Small intestine (tissue), 16 donors: ENCODE results near the gene HASPIN. TPM values are rescaled to one million over a fixed set of nuclear protein-coding genes. Genes with fewer than 3 reads are reported as not detected.

Source experiments
- DNase-seq, 2 donors: peaks; one replicate each; pipeline versions ENCODE4 v3.0.0 to v3.0.0-alpha.2; 2013
- FAIRE-seq: peaks from 2 replicates; lab custom pipeline; 2012; peaks lifted over from hg19 to GRCh38; lab: Jason Lieb, UNC
- H3K27ac ChIP-seq, 3 donors: one replicate each; pipeline ENCODE4 v1.5.1; 2013; ENCODE audit warnings: low read length in 2 of 3, mild to moderate bottlenecking in 2 of 3, control low read depth in 1 of 3, inconsistent platforms in 1 of 3, low read depth in 1 of 3, moderate library complexity in 1 of 3
- H3K27me3 ChIP-seq, 3 donors: one replicate each; pipeline ENCODE4 v1.6.1; 2013; ENCODE audit warnings: low read length in 3 of 3, inconsistent platforms in 1 of 3; ENCODE audit not compliant: control insufficient read depth in 3 of 3, insufficient read depth in 3 of 3
- H3K36me3 ChIP-seq, 3 donors: one replicate each; pipeline ENCODE4 v1.6.1; 2013; ENCODE audit warnings: low read length in 3 of 3, inconsistent platforms in 1 of 3, low read depth in 1 of 3, mild to moderate bottlenecking in 1 of 3, moderate library complexity in 1 of 3; ENCODE audit not compliant: control insufficient read depth in 3 of 3, insufficient read depth in 2 of 3
- H3K4me1 ChIP-seq, 3 donors: one replicate each; pipeline ENCODE4 v1.6.1; 2013; ENCODE audit warnings: low read length in 2 of 3, inconsistent platforms in 1 of 3, low read depth in 1 of 3, mild to moderate bottlenecking in 1 of 3, moderate library complexity in 1 of 3; ENCODE audit not compliant: control insufficient read depth in 3 of 3, insufficient read depth in 2 of 3
- H3K4me3 ChIP-seq, 3 donors: one replicate each; pipeline ENCODE4 v1.5.1; 2013; ENCODE audit warnings: low read length in 3 of 3, control low read depth in 1 of 3, inconsistent platforms in 1 of 3, low read depth in 1 of 3, mild to moderate bottlenecking in 1 of 3, moderate library complexity in 1 of 3
- H3K9me3 ChIP-seq, 2 donors: one replicate each; pipeline ENCODE4 v1.6.1; 2013; ENCODE audit warnings: low read depth in 1 of 2, low read length in 1 of 2; ENCODE audit not compliant: control insufficient read depth in 2 of 2, insufficient read depth in 1 of 2
- WGBS, 3 donors: extraction: QIAGEN DNeasy Blood & Tissue Kit; methylation state at CpG; one replicate each; pipeline ENCODE4 v1.1.7; 2013; 5-methylcytosine and 5-hydroxymethylcytosine counted together
- long read RNA-seq, 10 donors: transcript quantifications; one replicate each; lab custom pipeline, GENCODE V29; 2026
- polyA plus RNA-seq, 4 donors: library from polyadenylated mRNA; stranded (reverse) in 3 of 4; unstranded in 1 of 4; fragments of 200-250 nt in 3 of 4; fragments of 120-200 nt in 1 of 4; gene quantifications; one replicate each; pipeline versions ENCODE4 v1.2.1 to v1.2.3, GENCODE V29; 2013
- donor health status: healthy with polysubstance abuse.
- donor health status: control.
- donor health status: control.
- donor health status: Bipolar disorder and iron deficiency.
- donor health status: healthy.

HASPIN gene
- polyA plus RNA-seq, result 1 to 10 TPM in 2 of 4 donors, not detected in 2; 2.6 to 3.6 TPM
- long read RNA-seq, donor 1, result 0 reads
- long read RNA-seq, donor 2, partial matches to known transcripts, result 0 of 1 reads
- long read RNA-seq, donor 2, other reads (novel, unspliced or antisense), result 0 of 1 reads
- long read RNA-seq, donor 3, partial matches to known transcripts, result 0 of 3 reads
- long read RNA-seq, donor 3, other reads (novel, unspliced or antisense), result 0 of 3 reads
- long read RNA-seq, donor 4, result 0 reads
- long read RNA-seq, donor 5, partial matches to known transcripts, result 0 of 3 reads
- long read RNA-seq, donor 5, other reads (novel, unspliced or antisense), result 0 of 3 reads
- long read RNA-seq, donor 6, partial matches to known transcripts, result 0 of 1 reads
- long read RNA-seq, donor 6, other reads (novel, unspliced or antisense), result 0 of 1 reads
- long read RNA-seq, donor 7, partial matches to known transcripts, result 0 of 1 reads
- long read RNA-seq, donor 7, other reads (novel, unspliced or antisense), result 0 of 1 reads
- long read RNA-seq, donor 8, partial matches to known transcripts, result 0 of 2 reads
- long read RNA-seq, donor 8, other reads (novel, unspliced or antisense), result 0 of 2 reads
- long read RNA-seq, donor 9, result 0 reads
- long read RNA-seq, donor 10, partial matches to known transcripts, result 8 of 11 reads
- long read RNA-seq, donor 10, other reads (novel, unspliced or antisense), result 0 of 11 reads

DNA sequence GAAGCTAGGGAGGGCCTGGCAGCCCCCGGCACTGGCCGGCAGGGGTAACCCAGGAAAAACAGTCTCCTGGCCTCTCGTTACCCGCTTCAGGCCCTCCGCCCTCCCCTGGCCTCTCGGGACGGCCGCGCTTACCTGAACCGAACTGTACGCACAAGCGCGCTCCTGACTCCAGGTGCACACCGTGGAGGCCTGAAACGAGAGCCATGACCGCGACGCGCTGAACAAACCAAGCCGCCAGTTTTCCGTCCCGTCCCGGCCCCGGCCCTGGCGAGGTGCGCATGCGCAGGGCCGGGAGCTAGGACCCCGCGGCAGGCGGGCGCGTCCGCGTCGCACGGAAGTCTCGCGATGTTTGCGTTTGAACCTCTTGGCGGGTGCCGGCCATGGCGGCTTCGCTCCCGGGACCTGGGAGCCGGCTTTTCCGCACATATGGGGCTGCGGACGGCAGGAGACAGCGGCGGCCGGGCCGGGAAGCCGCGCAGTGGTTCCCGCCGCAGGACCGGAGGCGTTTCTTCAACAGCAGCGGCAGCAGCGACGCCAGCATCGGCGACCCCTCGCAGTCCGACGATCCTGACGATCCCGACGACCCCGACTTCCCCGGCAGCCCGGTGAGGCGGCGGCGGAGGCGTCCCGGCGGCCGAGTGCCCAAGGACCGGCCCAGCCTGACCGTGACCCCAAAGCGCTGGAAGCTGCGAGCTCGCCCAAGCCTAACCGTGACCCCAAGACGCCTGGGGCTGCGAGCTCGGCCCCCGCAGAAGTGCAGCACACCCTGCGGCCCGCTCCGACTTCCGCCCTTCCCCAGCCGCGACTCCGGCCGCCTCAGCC lies at the start of gene HASPIN:
HASPIN (plus strand) TSS at position 348 of the 822 bp plus-strand sequence; CDS start at position 381, 33 bp downstream.
- WGBS, 3 donors, result 0% methylated on average over 79 to 98 of the region's 98 CpGs
- Histone ChIP-seq H3K4me1 (peaks cover 0 to 23% (median 9%) of the 10 kb centered on the region in 3 donors), H3K27me3 (no peaks in the 10 kb centered on the region), H3K9me3 (no peaks in the 10 kb centered on the region), H3K36me3 (peaks cover 0 to 8% (median 2%) of the 10 kb centered on the region in 3 donors), H3K27ac (peak within 1 kb of the TSS; percentile 80 to 91 (median 89)), H3K4me3 (peak within 1 kb of the TSS; percentile 66 to 93 (median 72))
- peak; percentile 93 to 95 for DNase-seq
- FAIRE-seq, result no peak

DNA sequence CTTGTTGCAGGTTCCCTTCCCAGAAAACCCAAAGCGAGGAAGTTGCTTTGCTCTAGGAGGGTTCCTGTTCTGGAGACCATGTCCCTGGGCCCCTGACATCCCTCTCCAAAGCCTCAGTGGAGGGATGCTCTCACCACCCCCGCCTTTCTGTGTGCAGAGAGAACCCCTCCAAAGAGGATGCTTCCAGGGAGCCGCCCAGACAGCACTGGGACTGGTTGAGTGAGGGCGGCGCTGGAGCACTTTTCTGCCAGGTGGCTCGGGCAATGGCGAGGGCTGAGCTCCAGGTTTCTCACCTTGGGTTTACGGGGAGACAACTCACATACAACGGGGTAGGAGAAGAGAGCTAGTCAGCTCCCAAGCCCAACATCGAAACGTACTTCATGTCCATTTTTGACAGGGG lies 47.8 kb upstream of the HASPIN start:
- H3K9me3 ChIP-seq, result no peaks in the 10 kb centered on the region
- H3K27ac ChIP-seq, result no peak overlapping the region
- DNase-seq, result no peak
- no peak for FAIRE-seq
- no peaks in the 10 kb centered on the region for H3K27me3 ChIP-seq
- H3K4me1 ChIP-seq, result no peaks in the 10 kb centered on the region
- no peak overlapping the region for H3K4me3 ChIP-seq
- peaks cover 0 to 10% (median 0%) of the 10 kb centered on the region in 3 donors for H3K36me3 ChIP-seq
- 82 to 88% (median 82%) methylated on average over 11 of the region's 11 CpGs for WGBS, 3 donors

DNA sequence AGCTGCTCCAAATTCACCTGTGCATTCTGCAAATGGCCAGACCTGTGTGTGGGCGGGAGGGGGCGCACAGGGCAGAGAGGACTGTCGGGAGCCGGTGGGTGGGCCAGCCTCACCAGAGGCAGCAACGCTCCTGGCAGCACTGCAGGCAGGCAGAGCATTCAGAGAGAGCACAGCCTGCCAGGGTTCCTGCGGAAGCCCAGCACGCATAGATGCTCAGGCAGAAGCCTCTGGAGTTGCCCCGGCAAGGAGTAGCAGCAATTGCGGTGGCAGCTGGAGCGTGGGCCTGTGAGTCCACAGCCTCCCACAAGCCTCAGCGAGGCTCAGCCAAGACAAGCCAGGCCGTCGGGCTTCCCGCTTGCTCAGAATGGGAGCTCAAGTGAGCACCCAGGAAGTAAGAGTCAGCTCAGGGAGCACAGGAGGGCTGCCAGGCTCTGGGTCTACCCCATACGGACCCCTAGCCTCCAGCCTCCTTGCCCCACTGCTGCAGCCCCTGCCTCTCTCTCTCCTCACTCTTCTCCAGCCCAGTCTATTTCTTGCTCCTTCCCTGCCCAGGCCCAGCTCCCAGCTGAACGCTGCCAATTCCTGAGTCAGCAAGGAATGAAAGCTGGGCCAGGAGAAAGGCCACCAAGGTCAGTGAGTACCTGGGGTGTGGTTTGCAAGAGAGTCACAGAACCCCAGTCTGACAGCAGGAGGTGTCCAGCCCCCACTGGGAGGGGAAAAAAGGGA lies 45.4 kb upstream of the HASPIN start:
- no peak overlapping the region for H3K4me3 ChIP-seq
- H3K27me3 ChIP-seq, result peaks cover 0 to 2% (median 0%) of the 10 kb centered on the region in 3 donors
- no peak overlapping the region for H3K27ac ChIP-seq
- H3K4me1 ChIP-seq, result no peaks in the 10 kb centered on the region
- peak in 1 of 2 donors; percentile 60 for DNase-seq
- no peaks in the 10 kb centered on the region for H3K9me3 ChIP-seq
- no peak for FAIRE-seq
- 65 to 79% (median 71%) methylated on average over 16 of the region's 16 CpGs for WGBS, 3 donors
- no peaks in the 10 kb centered on the region for H3K36me3 ChIP-seq

DNA sequence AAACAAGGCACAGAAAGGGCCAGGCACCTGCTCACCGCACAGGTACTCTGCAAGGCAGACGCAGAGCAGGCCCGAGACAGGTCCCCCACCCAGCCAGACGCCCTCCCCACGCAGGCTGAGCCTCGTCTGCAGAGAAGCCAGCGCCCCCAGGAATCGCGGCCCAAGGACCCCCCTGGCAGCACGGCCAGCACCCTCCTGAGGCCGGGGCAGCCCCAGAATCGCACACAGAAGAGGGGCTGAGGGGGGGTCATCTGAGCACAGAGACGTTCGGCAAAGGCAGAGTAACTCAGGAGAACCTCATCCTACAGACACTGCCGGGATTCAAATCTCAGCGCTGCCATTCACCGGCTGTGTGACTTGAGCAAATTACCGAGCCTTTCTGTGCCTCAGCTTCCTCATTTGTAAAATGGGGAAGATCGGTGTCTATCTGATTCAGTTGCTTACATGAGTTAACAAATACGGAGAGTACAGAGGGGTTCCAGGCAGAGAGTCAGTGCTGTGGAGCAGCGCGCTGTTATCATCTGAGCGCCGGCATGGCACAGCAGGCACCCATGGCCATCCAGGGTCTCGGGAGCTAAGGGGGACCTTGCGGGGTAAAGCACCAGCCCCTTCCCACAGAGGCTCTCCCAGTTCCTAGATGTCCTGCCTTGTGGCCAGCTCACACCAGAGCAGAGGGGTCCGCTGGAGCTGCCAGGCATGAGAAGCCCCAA lies 44.7 kb upstream of the HASPIN start:
- WGBS, 3 donors, result 85 to 89% (median 88%) methylated on average over 26 to 27 of the region's 27 CpGs
- H3K36me3 ChIP-seq, result no peaks in the 10 kb centered on the region
- no peaks in the 10 kb centered on the region for H3K4me1 ChIP-seq
- FAIRE-seq, result no peak
- H3K27ac ChIP-seq, result no peak overlapping the region
- H3K4me3 ChIP-seq, result no peak overlapping the region
- H3K27me3 ChIP-seq, result peaks cover 0 to 4% (median 2%) of the 10 kb centered on the region in 3 donors
- DNase-seq, result no peak
- no peaks in the 10 kb centered on the region for H3K9me3 ChIP-seq

DNA sequence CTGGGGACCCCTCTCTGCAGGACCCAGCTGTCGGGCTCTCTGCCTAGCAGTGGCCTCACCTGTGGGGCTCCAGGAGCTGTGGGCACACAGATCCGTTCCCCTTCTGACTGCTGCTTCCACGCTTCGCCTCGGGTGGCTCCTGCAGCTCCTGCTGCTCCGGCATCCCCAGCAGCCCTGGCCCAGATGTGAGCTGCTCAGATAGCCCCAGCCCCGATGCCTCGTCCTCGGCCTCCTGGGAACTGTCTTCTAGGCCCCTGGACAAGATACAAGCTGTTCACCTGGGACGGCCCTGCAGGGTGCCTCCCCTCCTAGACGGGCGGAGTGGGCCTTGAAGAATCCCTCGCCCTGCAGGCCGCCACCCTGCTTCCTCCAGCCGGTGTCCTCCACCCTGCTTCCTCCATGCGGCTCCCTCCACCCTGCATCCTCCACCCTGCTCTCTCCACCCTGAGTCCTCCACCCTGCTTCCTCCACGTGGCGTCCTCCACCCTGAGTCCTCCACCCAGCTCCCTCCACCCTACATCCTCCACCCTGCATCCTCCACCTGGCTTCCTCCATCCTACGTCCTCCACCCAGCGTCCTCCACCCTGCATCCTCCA lies 44.1 kb upstream of the HASPIN start:
- Histone ChIP-seq H3K36me3 (no peaks in the 10 kb centered on the region), H3K4me3 (no peak overlapping the region), H3K9me3 (no peaks in the 10 kb centered on the region), H3K27ac (no peak overlapping the region), H3K27me3 (peaks cover 0 to 11% (median 2%) of the 10 kb centered on the region in 3 donors), H3K4me1 (no peaks in the 10 kb centered on the region)
- no peak for DNase-seq
- 39 to 54% (median 40%) methylated on average over 12 to 20 of the region's 20 CpGs for WGBS, 3 donors
- FAIRE-seq, result no peak

DNA sequence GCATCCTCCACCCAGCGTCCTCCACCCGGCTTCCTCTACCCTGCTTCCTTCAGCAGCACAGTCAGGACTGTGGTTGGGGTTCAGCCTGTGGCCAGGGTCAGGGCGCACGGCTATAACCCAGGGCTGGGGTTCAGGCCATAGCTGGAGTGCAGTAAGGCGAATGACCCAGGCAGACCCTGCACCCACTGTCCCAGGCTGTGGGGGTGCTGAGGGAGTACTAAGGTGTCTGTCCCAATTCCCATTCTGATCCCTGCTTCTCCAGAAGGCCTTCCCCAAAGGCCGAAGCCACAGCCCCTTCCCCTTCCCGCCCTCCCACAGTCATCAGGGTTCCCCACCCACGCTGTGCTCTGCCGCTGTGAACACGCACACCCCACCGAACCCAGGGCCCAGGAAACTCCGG lies 42.6 kb upstream of the HASPIN start:
- FAIRE-seq, result no peak

DNA sequence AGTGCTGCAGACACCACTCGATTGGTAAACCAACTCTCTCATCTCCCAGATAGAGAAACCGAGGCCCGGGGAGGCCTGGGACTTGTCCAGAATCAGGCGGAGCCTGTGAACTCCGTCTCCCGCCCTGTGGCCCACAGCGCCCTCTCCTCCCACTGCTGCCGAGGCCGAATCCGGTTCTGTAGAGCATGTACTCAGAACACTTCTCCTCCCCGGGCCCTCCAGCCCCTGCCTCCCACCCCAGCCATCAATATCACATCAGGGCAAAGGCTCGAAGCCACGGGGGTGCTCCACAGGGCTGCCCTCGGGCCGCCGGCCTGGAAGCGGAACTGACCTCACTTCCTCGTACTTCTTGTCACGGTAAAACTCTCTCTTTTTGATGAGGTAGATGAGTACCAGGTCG lies 42.1 kb upstream of the HASPIN start:
- Histone ChIP-seq H3K27me3 (peaks cover 0 to 17% (median 2%) of the 10 kb centered on the region in 3 donors), H3K4me1 (no peaks in the 10 kb centered on the region), H3K9me3 (no peaks in the 10 kb centered on the region), H3K4me3 (no peak overlapping the region), H3K27ac (no peak overlapping the region), H3K36me3 (no peaks in the 10 kb centered on the region)
- DNase-seq, result no peak
- WGBS, 3 donors, result 76 to 84% (median 80%) methylated on average over 20 of the region's 20 CpGs
- FAIRE-seq, result no peak

More for the DNA sequence above, 42.6 kb upstream of the HASPIN start:
- WGBS, 3 donors, result 83 to 87% (median 86%) methylated on average over 12 of the region's 12 CpGs
- no peak overlapping the region for H3K27ac ChIP-seq
- DNase-seq, result no peak
- H3K36me3 ChIP-seq, result no peaks in the 10 kb centered on the region
- no peaks in the 10 kb centered on the region for H3K9me3 ChIP-seq
- H3K27me3 ChIP-seq, result peaks cover 0 to 17% (median 2%) of the 10 kb centered on the region in 3 donors
- H3K4me3 ChIP-seq, result no peak overlapping the region
- H3K4me1 ChIP-seq, result no peaks in the 10 kb centered on the region
